Stomach (tissue), 9 donors: ENCODE measurements around the gene EIF1AD. TPM values are rescaled to one million over a fixed set of nuclear protein-coding genes. Genes with fewer than 3 reads are reported as not detected.

Experiments used
- DNase-seq, 2 donors: peaks; one replicate each; pipeline versions ENCODE4 v3.0.0 to v3.0.0-alpha.2; 2013 to 2019
- H3K27ac ChIP-seq, 5 donors: fragments of 200-600 bp in 4 of 5; sonication (generic) in 4 of 5; one replicate each; pipeline ENCODE4 v1.5.1; 2013 to 2019; ENCODE audit warnings: mild to moderate bottlenecking in 1 of 5, moderate library complexity in 1 of 5
- H3K27me3 ChIP-seq, 3 donors: fragments of 200-600 bp; sonication (generic); one replicate each; pipeline ENCODE4 v1.5.1; 2017 to 2019; ENCODE audit warnings: mixed run types in 1 of 3
- H3K36me3 ChIP-seq, 4 donors: fragments of 200-600 bp; sonication (generic); 1 replicate in 3 of 4; 2 replicates in 1 of 4; pipeline ENCODE4 v1.5.1; 2016 to 2019
- H3K4me1 ChIP-seq, 4 donors: fragments of 200-600 bp; sonication (generic); one replicate each; pipeline ENCODE4 v1.5.1; 2016 to 2019
- H3K4me3 ChIP-seq, 4 donors: fragments of 200-600 bp; sonication (generic) in 3 of 4; one replicate each; pipeline ENCODE4 v1.5.1; 2016 to 2019; ENCODE audit warnings: mild to moderate bottlenecking in 1 of 4
- H3K9me3 ChIP-seq, 4 donors: fragments of 200-600 bp; sonication (generic); one replicate each; pipeline ENCODE4 v1.5.1; 2016 to 2019
- CTCF ChIP-seq, 7 experiments: fragments of 450-650 bp in 4 of 7; fragments of 200-600 bp in 3 of 7; sonication (generic) in 3 of 7; IDR thresholded peaks; one replicate each; pipeline ENCODE4 v1.5.1; 2016 to 2019; ENCODE audit warnings: antibody characterized with exemption in 7 of 7, control low read depth in 2 of 7, mild to moderate bottlenecking in 1 of 7
- EP300 ChIP-seq: sonication (generic); formaldehyde crosslinking; IDR thresholded peaks from one replicate; pipeline ENCODE4 v1.6.1; 2017; ENCODE audit warnings: antibody characterized with exemption
- POLR2A ChIP-seq, 4 donors: fragments of 450-650 bp; IDR thresholded peaks; one replicate each; pipeline ENCODE4 v1.6.1; 2016; ENCODE audit warnings: antibody characterized with exemption in 4 of 4, control low read depth in 2 of 4, mild to moderate bottlenecking in 1 of 4, moderate library complexity in 1 of 4
- POLR2AphosphoS5 ChIP-seq, 3 donors: sonication (generic); formaldehyde crosslinking; IDR thresholded peaks; one replicate each; pipeline ENCODE4 v1.6.1; 2016; ENCODE audit warnings: antibody characterized with exemption in 3 of 3
- WGBS, 5 donors: extraction: QIAGEN DNeasy Blood & Tissue Kit in 3 of 5; methylation state at CpG; one replicate each; pipeline versions ENCODE4 v1.1.5 to v1.1.7; 2013 to 2018; 5-methylcytosine and 5-hydroxymethylcytosine counted together
- intact Hi-C: fragments of 100-400 bp; cut with DNase I; formaldehyde crosslinking; loops from one replicate; pipeline ENCODE4 v1.15.1; 2023; ENCODE audit warnings: low total_unique reads
- polyA plus RNA-seq, 3 donors: library from polyadenylated mRNA; stranded (reverse); fragments of 200-250 nt; gene quantifications; one replicate each; pipeline ENCODE4 v1.2.3, GENCODE V29; 2013
- total RNA-seq, 5 donors: library from RNA; depleted of rRNA; stranded (reverse); fragments of >200 nt; gene quantifications; one replicate each; pipeline versions ENCODE4 v1.1.0 to v1.2.3, GENCODE V29; 2014 to 2016
- donor health status: healthy with polysubstance abuse.
- donor health status: Bipolar disorder and iron deficiency.
- donor health status: healthy.

Gene EIF1AD
- total and polyA plus RNA-seq, 8 donors: 3.8 to 26.1 (median 13.1) TPM; not detected in 1

- Histone ChIP-seq H3K36me3 (peaks cover 32 to 48% (median 42%) of the 10 kb centered on the region in 4 donors), H3K27me3 (no peaks in the 10 kb centered on the region), H3K4me1 (peaks cover 5 to 25% (median 20%) of the 10 kb centered on the region in 4 donors), H3K27ac (no peak overlapping the region), H3K4me3 (no peak overlapping the region), H3K9me3 (no peaks in the 10 kb centered on the region)
- TF ChIP-seq CTCF (IDR thresholded peaks at IDR 0.05) (no peak), POLR2AphosphoS5 (IDR thresholded peaks at IDR 0.05) (no peak), POLR2A (IDR thresholded peaks at IDR 0.05) (no peak), EP300 (no peak)
- intact Hi-C loops: no loop called here
- 81 to 91% (median 86%) methylated on average over 2 of the region's 2 CpGs for WGBS, 5 donors
- no peak for DNase-seq
Observed at GRCh38 chr11:65997286-65997685, 4.7 kb downstream of the EIF1AD start.

- H3K9me3 ChIP-seq: no peaks in the 10 kb centered on the region
- no peak for TF ChIP-seq POLR2AphosphoS5 (IDR thresholded peaks at IDR 0.05)
- no peak for TF ChIP-seq EP300
- no peak for TF ChIP-seq POLR2A (IDR thresholded peaks at IDR 0.05)
- no peak for TF ChIP-seq CTCF (IDR thresholded peaks at IDR 0.05)
- no peaks in the 10 kb centered on the region for H3K27me3 ChIP-seq
- 69 to 82% (median 80%) methylated on average over 5 of the region's 5 CpGs for WGBS, 5 donors
- H3K4me1 ChIP-seq: peaks cover 0 to 10% (median 3%) of the 10 kb centered on the region in 4 donors
- intact Hi-C loops: no loop called here
- H3K36me3 ChIP-seq: peaks cover 0 to 20% (median 16%) of the 10 kb centered on the region in 4 donors
- H3K27ac ChIP-seq: no peak overlapping the region
- H3K4me3 ChIP-seq: no peak overlapping the region
- no peak for DNase-seq
Observed at GRCh38 chr11:65992056-65992455, 9.9 kb downstream of the EIF1AD start.

GRCh38 chr11:65988791-65989592 is 13.0 kb downstream of the EIF1AD start:
- intact Hi-C loops: no loop called here
- Histone ChIP-seq H3K27ac (peak overlapping the region in 3 of 5 donors; percentile 34 to 57 (median 42)), H3K9me3 (no peaks in the 10 kb centered on the region), H3K4me3 (no peak overlapping the region), H3K36me3 (peaks cover 0 to 13% (median 4%) of the 10 kb centered on the region in 4 donors), H3K4me1 (peaks cover 0 to 10% (median 3%) of the 10 kb centered on the region in 4 donors), H3K27me3 (no peaks in the 10 kb centered on the region)
- WGBS, 5 donors: 10 to 25% (median 15%) methylated on average over 10 of the region's 10 CpGs
- peak; percentile 93 to 98 for DNase-seq
- TF ChIP-seq POLR2A (IDR thresholded peaks at IDR 0.05) (no peak), EP300 (no peak), POLR2AphosphoS5 (IDR thresholded peaks at IDR 0.05) (peak in 1 of 3 donors; percentile 85), CTCF (IDR thresholded peaks at IDR 0.05) (peak in 6 of 7 experiments; percentile 26 to 99 (median 86))

- Histone ChIP-seq H3K27ac (no peak overlapping the region), H3K9me3 (no peaks in the 10 kb centered on the region), H3K36me3 (peaks cover 0 to 13% (median 4%) of the 10 kb centered on the region in 4 donors), H3K4me3 (no peak overlapping the region), H3K4me1 (peaks cover 0 to 10% (median 3%) of the 10 kb centered on the region in 4 donors), H3K27me3 (no peaks in the 10 kb centered on the region)
- 73 to 85% (median 76%) methylated on average over 9 of the region's 9 CpGs for WGBS, 5 donors
- DNase-seq: no peak
- no peak for TF ChIP-seq POLR2AphosphoS5 (IDR thresholded peaks at IDR 0.05)
- TF ChIP-seq CTCF (IDR thresholded peaks at IDR 0.05): no peak
- no peak for TF ChIP-seq EP300
- TF ChIP-seq POLR2A (IDR thresholded peaks at IDR 0.05): no peak
- intact Hi-C loops: no loop called here
Observed at GRCh38 chr11:65987336-65987735, 14.6 kb downstream of the EIF1AD start.
